Endothelial cell of umbilical vein (primary cell): Measurements from ENCODE around the gene USP28.

ENCODE experiments used
- CTCF ChIP-seq, 2 donors: IDR thresholded peaks; 1 replicate in 1 of 2; 2 replicates in 1 of 2; pipeline ENCODE4 v1.5.1; 2011; ENCODE audit warnings: low read length in 2 of 2, mild to moderate bottlenecking in 2 of 2, moderate library complexity in 2 of 2, control low read depth in 1 of 2, inconsistent platforms in 1 of 2, low read depth in 1 of 2; ENCODE audit not compliant: insufficient read depth in 1 of 2; ENCODE audit errors: extremely low read depth in 1 of 2
- EZH2 ChIP-seq: IDR thresholded peaks from 2 replicates; pipeline ENCODE4 v1.6.1; 2012; ENCODE audit warnings: borderline replicate concordance, low read depth, mild to moderate bottlenecking, moderate library complexity, low read length, inconsistent platforms; ENCODE audit not compliant: severe bottlenecking
- POLR2A ChIP-seq: IDR thresholded peaks from 2 replicates; pipeline ENCODE4 v1.6.1; 2012; ENCODE audit warnings: low read depth, mild to moderate bottlenecking, control low read depth, low read length
- POLR2AphosphoS5 ChIP-seq: IDR thresholded peaks from 2 replicates; pipeline ENCODE4 v1.6.1; 2012; ENCODE audit warnings: low read depth, mild to moderate bottlenecking, control low read depth, low read length, moderate library complexity; ENCODE audit not compliant: insufficient read depth

GRCh38 chr11:113773092-113773415, 102.3 kb downstream of the USP28 start:
- no peak for TF ChIP-seq CTCF (IDR thresholded peaks at IDR 0.05; ENCODE audit: extremely low read depth in 1 of 2, insufficient read depth in 1 of 2, low read depth in 1 of 2, low read length in 2 of 2)
- no peak for TF ChIP-seq POLR2AphosphoS5
- no peak for TF ChIP-seq EZH2
- TF ChIP-seq POLR2A: no peak
